SK-MEL-5 (cell line): ENCODE results near the gene EXOC6B. TPM values are rescaled to one million over a fixed set of nuclear protein-coding genes. Genes with fewer than 3 reads are reported as not detected.
A peak's percentile ranks its signal among the peaks of the same experiment; 100 is the strongest.

Source experiments
- DNase-seq: peaks from one replicate; pipeline ENCODE4 v3.0.0-alpha.2; 2016; ENCODE audit warnings: low read depth, low spot score
- in situ Hi-C: cut with HindIII; loops from 2 replicates; pipeline ENCODE4 v1.10.0; 2016; ENCODE audit warnings: low sequenced_read_pairs, high pct_unique_total_duplicates, low pct_unique_long_range_greater_than_20kb
- total RNA-seq: library from RNA; depleted of rRNA; stranded (reverse); fragments of >200 nt; shearing (Covaris generic); gene quantifications from 2 replicates; pipeline ENCODE4 v1.2.3, GENCODE V29; 2014

EXOC6B gene
- total RNA-seq, 1 experiment from 2014 or later: 20.0 TPM

DNA sequence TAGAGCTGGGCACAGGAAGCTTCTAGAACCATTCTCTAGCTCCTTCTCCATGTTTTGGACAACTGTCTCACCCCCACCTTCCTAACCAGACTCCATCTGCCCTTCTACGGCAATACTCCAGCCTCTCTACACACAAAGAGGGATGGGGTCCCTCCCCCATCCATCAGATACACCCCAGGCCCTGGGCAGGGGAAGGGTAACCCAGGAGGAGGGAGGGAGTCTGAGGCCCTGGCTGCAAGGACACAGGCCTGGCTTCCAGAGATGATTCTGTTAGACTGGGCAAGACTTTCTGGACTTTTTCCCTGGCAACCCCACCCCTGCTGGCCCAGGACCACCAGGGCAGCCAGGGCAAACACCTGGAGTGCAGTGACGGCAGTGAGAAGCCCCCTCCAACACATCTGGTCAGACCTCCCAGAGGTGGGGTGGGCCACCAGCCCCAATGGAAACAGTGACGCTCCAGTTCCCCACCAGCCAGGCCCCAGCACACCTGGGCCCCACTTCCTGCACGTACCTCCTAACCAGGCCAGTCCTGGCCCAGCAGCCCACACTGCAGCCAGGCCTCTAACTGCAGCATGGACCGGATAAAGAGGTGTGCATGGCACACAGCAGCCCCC lies 684.7 kb downstream of the EXOC6B start:
- in situ Hi-C loops: no loop called here
- no peak for DNase-seq

- in situ Hi-C loops: no loop called here
- DNase-seq: no peak
Measured at GRCh38 chr2:72140621-72140960, 685.2 kb downstream of the EXOC6B start.

- DNase-seq: no peak
- in situ Hi-C loops: no loop called here
Measured at GRCh38 chr2:72139874-72140620, 685.8 kb downstream of the EXOC6B start.

GRCh38 chr2:72139471-72139873 lies 686.4 kb downstream of the EXOC6B start:
- DNase-seq: no peak
- in situ Hi-C loops: no loop called here

DNA sequence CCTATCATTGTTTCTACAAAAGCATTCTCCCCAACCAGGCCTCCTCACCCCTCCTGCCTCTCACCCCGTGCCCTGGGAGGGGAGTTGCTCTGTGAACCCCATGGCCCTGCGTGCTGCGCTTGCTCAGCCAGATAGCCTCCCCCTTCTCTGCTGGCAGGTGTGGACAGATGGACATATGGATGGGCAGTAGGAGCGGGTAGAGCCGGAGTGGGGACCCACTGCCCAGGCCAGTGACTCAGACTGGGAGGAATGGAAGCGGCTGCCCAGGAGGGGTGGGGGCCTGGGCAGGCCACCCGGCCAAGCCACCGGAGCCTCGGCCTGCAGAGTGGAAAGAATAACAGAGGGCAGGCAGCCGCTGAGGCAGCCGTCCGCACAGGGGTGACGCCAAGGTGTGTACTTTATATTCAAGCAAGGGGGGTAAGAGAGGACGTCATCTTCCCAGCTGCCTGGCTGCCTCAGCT lies 686.9 kb downstream of the EXOC6B start:
- no peak for DNase-seq
- in situ Hi-C loops: no loop called here

- in situ Hi-C loops: no loop called here
- DNase-seq: no peak
Measured at GRCh38 chr2:72138011-72138881, 687.6 kb downstream of the EXOC6B start.

DNA sequence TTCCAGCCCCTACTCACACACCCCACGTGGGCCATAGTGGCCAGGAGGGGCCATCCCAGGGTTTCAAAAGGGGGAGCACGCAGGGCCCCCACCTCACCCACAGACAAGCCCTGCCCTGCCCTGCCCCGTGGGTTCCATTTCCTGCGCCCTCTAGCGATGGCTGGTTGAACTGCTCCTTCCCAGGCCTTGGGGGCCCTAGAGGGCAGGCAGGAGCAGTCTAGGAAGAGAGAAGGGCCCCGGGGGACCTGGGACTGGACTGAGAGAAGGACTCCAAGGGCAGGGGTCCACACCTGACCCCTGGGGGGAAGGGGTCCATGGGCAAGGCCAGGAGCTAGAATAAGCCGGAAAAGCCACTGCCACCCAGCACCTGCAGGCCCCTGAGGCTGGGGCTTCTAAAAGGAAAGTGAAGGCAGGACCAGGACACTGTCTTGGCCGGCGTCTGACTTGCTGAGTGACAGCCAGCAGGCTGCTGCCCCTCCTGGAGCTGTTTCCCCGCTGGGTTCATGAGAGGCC lies 688.3 kb downstream of the EXOC6B start:
- in situ Hi-C loops: no loop called here
- DNase-seq: peak; percentile 75

GRCh38 chr2:72136933-72137497 lies 688.8 kb downstream of the EXOC6B start:
- in situ Hi-C loops: no loop called here
- DNase-seq: no peak

GRCh38 chr2:72136331-72136730 lies 689.5 kb downstream of the EXOC6B start:
- DNase-seq: peak; percentile 86
- in situ Hi-C loops: no loop called here

DNA sequence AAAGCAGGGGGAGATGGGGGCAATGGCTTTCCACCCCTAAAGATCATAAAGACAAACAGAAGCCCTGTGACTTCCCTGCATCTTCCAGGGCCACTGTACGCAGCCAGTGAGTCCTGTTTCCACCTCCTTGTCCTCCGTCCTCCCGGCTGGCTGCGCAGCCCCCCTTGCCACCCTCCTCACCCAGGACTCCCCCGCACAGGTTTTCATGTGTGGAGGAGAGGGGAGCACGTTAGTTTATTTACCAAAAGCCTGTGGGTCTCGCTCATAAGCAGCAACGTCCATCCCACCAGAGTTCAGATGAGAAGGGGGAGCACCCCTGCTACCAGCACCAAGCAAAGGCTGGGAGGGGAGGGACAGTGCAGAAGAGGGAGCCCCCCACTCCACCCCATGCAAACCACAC lies 689.9 kb downstream of the EXOC6B start:
- in situ Hi-C loops: no loop called here

DNA sequence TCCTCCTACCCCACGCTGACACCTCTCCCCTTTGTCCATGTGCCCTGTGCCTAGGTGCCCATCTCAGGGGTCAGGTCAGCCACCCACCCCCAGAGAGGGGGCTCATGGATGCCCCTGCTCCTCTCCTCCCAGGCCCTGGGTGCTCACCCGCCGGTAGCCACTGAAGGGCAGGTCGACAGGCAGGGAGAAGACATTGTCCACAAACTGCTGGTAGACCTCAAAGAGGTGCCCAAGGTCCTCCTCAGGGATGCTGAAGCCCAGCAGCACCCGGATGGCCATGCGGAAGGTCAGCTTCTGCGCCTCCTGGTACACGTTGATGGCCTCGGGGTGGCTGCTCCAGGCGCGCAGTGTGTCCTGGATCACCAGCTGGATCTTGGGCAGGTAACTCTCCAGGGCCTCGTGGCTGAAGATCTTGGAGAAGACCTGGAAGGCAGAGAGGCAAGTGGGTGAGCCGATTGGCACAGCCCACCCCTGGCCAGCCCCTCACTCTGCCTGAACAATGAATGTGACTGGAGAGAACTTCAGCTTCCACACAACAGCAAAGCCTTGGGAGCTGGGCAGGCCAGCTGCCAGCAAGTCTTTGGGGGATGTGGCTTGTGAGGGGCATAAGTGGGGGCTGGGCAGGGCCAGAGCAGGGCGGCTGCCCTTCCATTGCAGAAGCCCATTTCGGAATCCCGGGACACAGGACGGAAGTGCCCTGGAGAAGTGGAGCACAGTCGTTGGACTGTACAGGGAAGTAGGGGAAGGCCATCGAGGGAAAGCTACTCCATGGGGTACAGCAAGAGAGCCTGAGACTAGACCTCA lies 690.6 kb downstream of the EXOC6B start:
- no peak for DNase-seq
- in situ Hi-C loops: no loop called here

More for the DNA sequence above, 689.9 kb downstream of the EXOC6B start:
- no peak for DNase-seq

- in situ Hi-C loops: no loop called here
- DNase-seq: no peak
Measured at GRCh38 chr2:72134408-72134996, 691.3 kb downstream of the EXOC6B start.

DNA sequence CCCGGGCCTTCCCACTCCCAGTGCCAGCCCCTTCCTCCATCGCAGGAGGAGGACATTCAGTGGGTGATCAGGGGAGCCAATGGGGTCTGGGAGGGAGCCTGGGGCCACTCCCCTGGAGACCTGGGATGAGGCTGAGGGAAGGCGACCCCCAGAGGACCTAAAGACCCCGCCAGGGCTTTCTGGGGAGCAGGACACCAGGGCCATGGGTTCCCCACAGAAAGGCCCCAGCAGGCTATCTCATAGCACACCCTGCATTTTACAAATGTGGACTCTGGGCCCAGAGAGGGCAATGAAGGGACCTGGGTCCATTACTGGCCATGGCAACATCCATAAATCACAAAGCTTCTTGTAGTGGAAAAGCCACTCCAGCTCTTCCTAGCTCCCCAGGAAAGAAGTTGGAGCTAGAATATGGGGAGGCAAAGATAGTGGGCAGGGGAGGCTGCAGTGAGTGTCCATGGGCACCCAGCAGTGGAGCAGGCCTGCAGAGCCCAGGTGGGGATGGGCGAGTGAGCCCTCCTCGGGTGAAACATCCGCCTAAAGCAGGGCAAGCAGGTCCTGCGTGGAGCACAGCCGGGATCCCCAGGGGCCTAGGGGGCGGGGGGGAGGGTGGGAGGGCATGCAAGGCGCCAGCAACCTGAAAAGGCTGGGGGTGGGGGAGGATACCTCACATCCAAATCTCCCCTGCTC lies 692.0 kb downstream of the EXOC6B start:
- DNase-seq: no peak
- in situ Hi-C loops: no loop called here

DNA sequence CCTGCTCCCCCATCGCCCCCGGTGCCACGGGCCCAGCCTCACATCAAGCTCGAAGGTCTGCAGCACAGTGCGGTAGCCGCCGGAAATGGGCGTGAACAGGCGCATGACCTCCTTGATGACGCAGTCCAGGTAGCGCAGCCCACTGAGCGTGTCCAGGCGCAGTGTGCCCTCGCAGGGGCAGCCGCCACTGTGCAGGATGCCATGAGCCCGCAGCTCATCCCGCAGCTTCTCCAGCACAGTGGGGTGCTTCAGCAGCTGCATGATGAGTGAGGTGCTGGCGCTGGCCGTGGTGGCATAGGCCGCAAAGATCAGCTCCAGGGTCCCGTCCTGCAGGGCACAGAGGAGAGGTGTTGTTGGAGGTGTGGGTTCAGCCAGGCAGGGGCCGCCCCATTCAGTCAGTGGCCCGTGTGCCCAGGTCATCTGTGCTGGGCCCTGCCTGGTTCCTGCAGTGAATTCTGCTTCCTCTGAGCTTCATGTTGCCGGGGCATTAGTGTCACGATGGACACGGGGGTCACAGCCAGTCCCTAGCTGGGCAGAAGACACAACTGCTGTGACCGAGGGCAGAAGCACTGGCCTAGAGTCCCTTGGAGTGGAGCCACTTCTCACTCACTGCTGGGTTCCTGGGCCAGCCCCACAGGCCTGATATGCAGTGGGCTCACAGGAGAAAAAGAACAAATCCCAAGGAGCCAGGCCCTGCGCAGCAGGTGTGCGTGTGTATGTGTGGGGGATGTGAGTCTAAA lies 692.7 kb downstream of the EXOC6B start:
- in situ Hi-C loops: no loop called here

DNA sequence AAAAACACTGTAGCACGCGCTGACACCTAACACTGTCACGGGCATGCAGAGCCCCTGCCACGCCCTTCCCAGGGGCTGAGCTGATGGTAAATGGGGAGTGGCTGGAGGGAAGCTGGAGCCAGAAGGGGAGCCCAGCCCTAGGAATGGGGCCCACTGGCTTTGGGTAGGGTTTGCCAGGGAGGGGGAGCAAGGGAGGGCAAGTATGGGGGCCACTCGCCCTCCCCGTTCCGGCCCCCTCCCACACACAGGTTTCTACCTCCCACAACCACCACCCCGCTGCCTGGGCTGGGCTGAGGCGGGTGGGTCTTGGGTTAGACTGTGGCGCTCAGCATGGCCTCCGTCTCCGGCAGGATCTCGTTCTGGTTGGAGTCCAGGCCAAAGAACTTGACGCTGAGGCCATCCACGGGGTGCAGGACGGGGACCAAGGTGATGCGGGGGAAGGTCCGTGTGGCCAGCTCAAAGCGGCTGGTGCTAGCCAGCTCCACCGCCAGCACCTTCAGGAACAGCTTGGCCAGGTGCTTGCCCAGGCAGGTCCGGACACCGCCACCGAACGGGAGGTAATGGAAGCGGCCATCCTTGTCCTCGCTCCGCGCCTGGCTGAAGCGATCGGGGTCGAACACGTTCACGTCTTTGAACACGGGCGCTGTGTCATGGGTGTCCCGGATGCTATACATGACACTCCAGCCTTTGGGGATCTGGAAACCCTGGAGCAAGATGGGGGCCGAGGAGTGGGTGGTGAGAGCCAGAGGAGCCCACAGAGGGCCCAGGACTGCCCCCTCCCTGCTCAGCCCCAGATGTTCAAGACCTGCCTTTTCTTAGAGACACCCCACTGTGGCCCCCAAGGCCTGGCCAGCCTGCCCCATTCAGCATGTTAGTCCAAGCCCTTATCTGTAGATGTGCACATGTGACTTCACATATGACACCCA lies 693.7 kb downstream of the EXOC6B start:
- no peak for DNase-seq
- in situ Hi-C loops: no loop called here

More for the DNA sequence above, 692.7 kb downstream of the EXOC6B start:
- DNase-seq: no peak
